ENCODE results near the gene KIFC3.
"Not testable (repeated sequence)": the region's sequence is repeated elsewhere in the genome, so short reads cannot be mapped to it uniquely, and the experiment has no call there.

Gene KIFC3

GRCh38 chr16:57730771-57731730, 71.2 kb downstream of the KIFC3 start:
- no peak overlapping the region for H3K4me3 Mint-ChIP-seq
- peaks cover 28% of the 10 kb centered on the region for H3K4me1 Mint-ChIP-seq (ENCODE audit: low read depth)
- peaks cover 4% of the 10 kb centered on the region for H3K27me3 Mint-ChIP-seq
- H3K27ac Mint-ChIP-seq = no peak overlapping the region
- H3K9me3 Mint-ChIP-seq = peaks cover 11% of the 10 kb centered on the region
- H3K36me3 Mint-ChIP-seq (ENCODE audit: low read depth) = peaks cover 20% of the 10 kb centered on the region

GRCh38 chr16:57729852-57730251, 72.4 kb downstream of the KIFC3 start:
- H3K27ac Mint-ChIP-seq, H3K4me3 Mint-ChIP-seq, H3K27me3 Mint-ChIP-seq: not testable (repeated sequence)
- Mint-ChIP-seq H3K4me1 (ENCODE audit: low read depth) (peaks cover 24% of the 10 kb centered on the region), H3K9me3 (peaks cover 11% of the 10 kb centered on the region), H3K36me3 (ENCODE audit: low read depth) (peaks cover 12% of the 10 kb centered on the region)

- H3K4me3 Mint-ChIP-seq = no peak overlapping the region
- H3K9me3 Mint-ChIP-seq = peaks cover 11% of the 10 kb centered on the region
- H3K4me1 Mint-ChIP-seq (ENCODE audit: low read depth) = peaks cover 18% of the 10 kb centered on the region
- no peak overlapping the region for H3K27ac Mint-ChIP-seq
- peaks cover 12% of the 10 kb centered on the region for H3K36me3 Mint-ChIP-seq (ENCODE audit: low read depth)
- H3K27me3 Mint-ChIP-seq = no peaks in the 10 kb centered on the region
Measured at GRCh38 chr16:57729182-57729484, 73.2 kb downstream of the KIFC3 start.

- Mint-ChIP-seq H3K4me1 (ENCODE audit: low read depth) (peaks cover 17% of the 10 kb centered on the region), H3K36me3 (ENCODE audit: low read depth) (peaks cover 11% of the 10 kb centered on the region), H3K27ac (no peak overlapping the region), H3K4me3 (no peak overlapping the region), H3K27me3 (no peaks in the 10 kb centered on the region), H3K9me3 (peaks cover 11% of the 10 kb centered on the region)
Measured at GRCh38 chr16:57728336-57729181, 73.7 kb downstream of the KIFC3 start.

GRCh38 chr16:57727610-57728009, 74.7 kb downstream of the KIFC3 start:
- H3K27ac Mint-ChIP-seq = no peak overlapping the region

GRCh38 chr16:57726433-57726947, 75.8 kb downstream of the KIFC3 start:
- no peaks in the 10 kb centered on the region for H3K36me3 Mint-ChIP-seq (ENCODE audit: low read depth)
- H3K27me3 Mint-ChIP-seq = no peaks in the 10 kb centered on the region
- no peak overlapping the region for H3K4me3 Mint-ChIP-seq
- peaks cover 3% of the 10 kb centered on the region for H3K9me3 Mint-ChIP-seq
- H3K27ac Mint-ChIP-seq = no peak overlapping the region
- H3K4me1 Mint-ChIP-seq (ENCODE audit: low read depth) = peaks cover 10% of the 10 kb centered on the region

More at GRCh38 chr16:57727610-57728009, 74.7 kb downstream of the KIFC3 start:
- Mint-ChIP-seq H3K9me3 (peaks cover 4% of the 10 kb centered on the region), H3K27me3 (no peaks in the 10 kb centered on the region), H3K4me1 (ENCODE audit: low read depth) (peaks cover 10% of the 10 kb centered on the region), H3K4me3 (no peak overlapping the region), H3K36me3 (ENCODE audit: low read depth) (peaks cover 1% of the 10 kb centered on the region)

GRCh38 chr16:57725976-57726375, 76.3 kb downstream of the KIFC3 start:
- no peak overlapping the region for H3K27ac Mint-ChIP-seq
- H3K9me3 Mint-ChIP-seq = no peaks in the 10 kb centered on the region
- H3K4me3 Mint-ChIP-seq = no peak overlapping the region
- H3K27me3 Mint-ChIP-seq = no peaks in the 10 kb centered on the region
- no peaks in the 10 kb centered on the region for H3K36me3 Mint-ChIP-seq (ENCODE audit: low read depth)
- H3K4me1 Mint-ChIP-seq (ENCODE audit: low read depth) = peaks cover 10% of the 10 kb centered on the region

- Mint-ChIP-seq H3K9me3 (no peaks in the 10 kb centered on the region), H3K27ac (no peak overlapping the region), H3K4me1 (ENCODE audit: low read depth) (peaks cover 10% of the 10 kb centered on the region), H3K36me3 (ENCODE audit: low read depth) (no peaks in the 10 kb centered on the region), H3K27me3 (no peaks in the 10 kb centered on the region), H3K4me3 (no peak overlapping the region)
Measured at GRCh38 chr16:57725554-57725953, 76.7 kb downstream of the KIFC3 start.

GRCh38 chr16:57725151-57725550, 77.1 kb downstream of the KIFC3 start:
- Mint-ChIP-seq H3K27me3 (no peaks in the 10 kb centered on the region), H3K4me1 (ENCODE audit: low read depth) (peaks cover 10% of the 10 kb centered on the region), H3K27ac (no peak overlapping the region), H3K36me3 (ENCODE audit: low read depth) (no peaks in the 10 kb centered on the region), H3K9me3 (no peaks in the 10 kb centered on the region), H3K4me3 (no peak overlapping the region)

- no peaks in the 10 kb centered on the region for H3K36me3 Mint-ChIP-seq (ENCODE audit: low read depth)
- H3K4me3 Mint-ChIP-seq = no peak overlapping the region
- no peaks in the 10 kb centered on the region for H3K9me3 Mint-ChIP-seq
- no peaks in the 10 kb centered on the region for H3K27me3 Mint-ChIP-seq
- H3K4me1 Mint-ChIP-seq (ENCODE audit: low read depth) = peaks cover 10% of the 10 kb centered on the region
- H3K27ac Mint-ChIP-seq = no peak overlapping the region
Measured at GRCh38 chr16:57724531-57724930, 77.8 kb downstream of the KIFC3 start.

- H3K4me3 Mint-ChIP-seq = no peak overlapping the region
- peaks cover 6% of the 10 kb centered on the region for H3K4me1 Mint-ChIP-seq (ENCODE audit: low read depth)
- no peak overlapping the region for H3K27ac Mint-ChIP-seq
- no peaks in the 10 kb centered on the region for H3K9me3 Mint-ChIP-seq
- H3K36me3 Mint-ChIP-seq (ENCODE audit: low read depth) = no peaks in the 10 kb centered on the region
- H3K27me3 Mint-ChIP-seq = no peaks in the 10 kb centered on the region
Measured at GRCh38 chr16:57723170-57723569, 79.1 kb downstream of the KIFC3 start.

- Mint-ChIP-seq H3K27me3 (no peaks in the 10 kb centered on the region), H3K9me3 (no peaks in the 10 kb centered on the region), H3K27ac (no peak overlapping the region), H3K4me1 (ENCODE audit: low read depth) (peaks cover 6% of the 10 kb centered on the region), H3K36me3 (ENCODE audit: low read depth) (no peaks in the 10 kb centered on the region), H3K4me3 (no peak overlapping the region)
Measured at GRCh38 chr16:57722651-57723050, 79.6 kb downstream of the KIFC3 start.

GRCh38 chr16:57722210-57722499, 80.1 kb downstream of the KIFC3 start:
- Mint-ChIP-seq H3K4me1 (ENCODE audit: low read depth) (peaks cover 6% of the 10 kb centered on the region), H3K4me3 (no peak overlapping the region), H3K27ac (no peak overlapping the region), H3K9me3 (no peaks in the 10 kb centered on the region), H3K36me3 (ENCODE audit: low read depth) (no peaks in the 10 kb centered on the region), H3K27me3 (no peaks in the 10 kb centered on the region)

GRCh38 chr16:57721356-57722209, 80.7 kb downstream of the KIFC3 start:
- Mint-ChIP-seq H3K27ac (no peak overlapping the region), H3K36me3 (ENCODE audit: low read depth) (no peaks in the 10 kb centered on the region), H3K9me3 (no peaks in the 10 kb centered on the region), H3K4me1 (ENCODE audit: low read depth) (peaks cover 6% of the 10 kb centered on the region), H3K27me3 (no peaks in the 10 kb centered on the region), H3K4me3 (no peak overlapping the region)
